ENCODE data around the gene ROR2.

ROR2 gene

GRCh38 chr9:91945277-91946085 is 4.5 kb downstream of the ROR2 start:
- Mint-ChIP-seq H3K36me3 (ENCODE audit: insufficient read depth) (peaks cover 4% of the 10 kb centered on the region), H3K4me1 (no peaks in the 10 kb centered on the region), H3K9me3 (no peaks in the 10 kb centered on the region), H3K27me3 (peaks cover 71% of the 10 kb centered on the region), H3K27ac (ENCODE audit: low read depth) (no peak overlapping the region), H3K4me3 (no peak overlapping the region)
- ATAC-seq (replicated peaks; ENCODE audit: extremely low read depth, poor library complexity, severe bottlenecking) (no peak), DNase-seq (ENCODE audit: low spot score in 2 of 2) (no peak)

GRCh38 chr9:91944711-91945110 is 5.3 kb downstream of the ROR2 start:
- Mint-ChIP-seq H3K36me3 (ENCODE audit: insufficient read depth) (peaks cover 4% of the 10 kb centered on the region), H3K9me3 (no peaks in the 10 kb centered on the region), H3K27me3 (peaks cover 69% of the 10 kb centered on the region), H3K4me1 (no peaks in the 10 kb centered on the region), H3K27ac (ENCODE audit: low read depth) (no peak overlapping the region), H3K4me3 (no peak overlapping the region)
- DNase-seq (ENCODE audit: low spot score in 2 of 2) (no peak), ATAC-seq (replicated peaks; ENCODE audit: extremely low read depth, poor library complexity, severe bottlenecking) (no peak)

- no peak for DNase-seq (ENCODE audit: low spot score in 2 of 2)
- Mint-ChIP-seq H3K9me3 (no peaks in the 10 kb centered on the region), H3K27me3 (peaks cover 69% of the 10 kb centered on the region), H3K4me1 (no peaks in the 10 kb centered on the region), H3K36me3 (ENCODE audit: insufficient read depth) (peaks cover 4% of the 10 kb centered on the region), H3K4me3 (no peak overlapping the region), H3K27ac (ENCODE audit: low read depth) (no peak overlapping the region)
- no peak for ATAC-seq (replicated peaks; ENCODE audit: extremely low read depth, poor library complexity, severe bottlenecking)
Observed at GRCh38 chr9:91943478-91944470, 6.3 kb downstream of the ROR2 start.

- Mint-ChIP-seq H3K36me3 (ENCODE audit: insufficient read depth) (peaks cover 4% of the 10 kb centered on the region), H3K4me1 (no peaks in the 10 kb centered on the region), H3K9me3 (no peaks in the 10 kb centered on the region), H3K4me3 (no peak overlapping the region), H3K27me3 (peaks cover 55% of the 10 kb centered on the region), H3K27ac (ENCODE audit: low read depth) (no peak overlapping the region)
- no peak for DNase-seq (ENCODE audit: low spot score in 2 of 2)
- no peak for ATAC-seq (replicated peaks; ENCODE audit: extremely low read depth, poor library complexity, severe bottlenecking)
Observed at GRCh38 chr9:91942201-91942600, 7.8 kb downstream of the ROR2 start.

GRCh38 chr9:91939978-91940377 is 10.1 kb downstream of the ROR2 start:
- Mint-ChIP-seq H3K27ac (ENCODE audit: low read depth) (no peak overlapping the region), H3K27me3 (peaks cover 47% of the 10 kb centered on the region), H3K9me3 (no peaks in the 10 kb centered on the region), H3K4me1 (no peaks in the 10 kb centered on the region), H3K36me3 (ENCODE audit: insufficient read depth) (peaks cover 1% of the 10 kb centered on the region), H3K4me3 (no peak overlapping the region)
- no peak for ATAC-seq (replicated peaks; ENCODE audit: extremely low read depth, poor library complexity, severe bottlenecking)
- no peak for DNase-seq (ENCODE audit: low spot score in 2 of 2)

- no peak for DNase-seq (ENCODE audit: low spot score in 2 of 2)
- H3K4me1 Mint-ChIP-seq, result peaks cover 4% of the 10 kb centered on the region
- H3K9me3 Mint-ChIP-seq, result no peaks in the 10 kb centered on the region
- no peak overlapping the region for H3K27ac Mint-ChIP-seq (ENCODE audit: low read depth)
- no peak overlapping the region for H3K4me3 Mint-ChIP-seq
- no peaks in the 10 kb centered on the region for H3K36me3 Mint-ChIP-seq (ENCODE audit: insufficient read depth)
- peaks cover 25% of the 10 kb centered on the region for H3K27me3 Mint-ChIP-seq
- no peak for ATAC-seq (replicated peaks; ENCODE audit: extremely low read depth, poor library complexity, severe bottlenecking)
Observed at GRCh38 chr9:91937727-91938126, 12.3 kb downstream of the ROR2 start.

GRCh38 chr9:91937056-91937455 is 13.0 kb downstream of the ROR2 start:
- DNase-seq (ENCODE audit: low spot score in 2 of 2), result no peak
- H3K9me3 Mint-ChIP-seq, result no peaks in the 10 kb centered on the region
- H3K4me1 Mint-ChIP-seq, result peaks cover 4% of the 10 kb centered on the region
- no peak overlapping the region for H3K27ac Mint-ChIP-seq (ENCODE audit: low read depth)
- ATAC-seq (replicated peaks; ENCODE audit: extremely low read depth, poor library complexity, severe bottlenecking), result no peak
- H3K27me3 Mint-ChIP-seq, result peaks cover 18% of the 10 kb centered on the region
- H3K4me3 Mint-ChIP-seq, result no peak overlapping the region
- no peaks in the 10 kb centered on the region for H3K36me3 Mint-ChIP-seq (ENCODE audit: insufficient read depth)

- Mint-ChIP-seq H3K9me3 (peaks cover 5% of the 10 kb centered on the region), H3K4me1 (peaks cover 4% of the 10 kb centered on the region), H3K27me3 (peaks cover 13% of the 10 kb centered on the region), H3K4me3 (no peak overlapping the region), H3K27ac (ENCODE audit: low read depth) (no peak overlapping the region), H3K36me3 (ENCODE audit: insufficient read depth) (no peaks in the 10 kb centered on the region)
- no peak for DNase-seq (ENCODE audit: low spot score in 2 of 2)
- no peak for ATAC-seq (replicated peaks; ENCODE audit: extremely low read depth, poor library complexity, severe bottlenecking)
Observed at GRCh38 chr9:91935805-91936514, 14.1 kb downstream of the ROR2 start.

GRCh38 chr9:91935066-91935749 is 14.8 kb downstream of the ROR2 start:
- H3K27ac Mint-ChIP-seq (ENCODE audit: low read depth), result no peak overlapping the region
- no peak for ATAC-seq (replicated peaks; ENCODE audit: extremely low read depth, poor library complexity, severe bottlenecking)

GRCh38 chr9:91934654-91935053 is 15.4 kb downstream of the ROR2 start:
- no peak for ATAC-seq (replicated peaks; ENCODE audit: extremely low read depth, poor library complexity, severe bottlenecking)
- Mint-ChIP-seq H3K27ac (ENCODE audit: low read depth) (no peak overlapping the region), H3K4me1 (peaks cover 4% of the 10 kb centered on the region), H3K4me3 (no peak overlapping the region), H3K9me3 (peaks cover 13% of the 10 kb centered on the region), H3K27me3 (peaks cover 13% of the 10 kb centered on the region), H3K36me3 (ENCODE audit: insufficient read depth) (peaks cover 5% of the 10 kb centered on the region)
- DNase-seq (ENCODE audit: low spot score in 2 of 2), result no peak

More at GRCh38 chr9:91935066-91935749, 14.8 kb downstream of the ROR2 start:
- no peak for DNase-seq (ENCODE audit: low spot score in 2 of 2)
- Mint-ChIP-seq H3K27me3 (peaks cover 13% of the 10 kb centered on the region), H3K36me3 (ENCODE audit: insufficient read depth) (peaks cover 3% of the 10 kb centered on the region), H3K9me3 (peaks cover 10% of the 10 kb centered on the region), H3K4me1 (peaks cover 4% of the 10 kb centered on the region), H3K4me3 (no peak overlapping the region)

GRCh38 chr9:91933556-91934352 is 16.3 kb downstream of the ROR2 start:
- DNase-seq (ENCODE audit: low spot score in 2 of 2) (no peak), ATAC-seq (replicated peaks; ENCODE audit: extremely low read depth, poor library complexity, severe bottlenecking) (no peak)
- no peak overlapping the region for H3K27ac Mint-ChIP-seq (ENCODE audit: low read depth)
- H3K27me3 Mint-ChIP-seq, result peaks cover 13% of the 10 kb centered on the region
- no peak overlapping the region for H3K4me3 Mint-ChIP-seq
- H3K4me1 Mint-ChIP-seq, result peaks cover 4% of the 10 kb centered on the region
- H3K36me3 Mint-ChIP-seq (ENCODE audit: insufficient read depth), result peaks cover 5% of the 10 kb centered on the region
- peaks cover 13% of the 10 kb centered on the region for H3K9me3 Mint-ChIP-seq

All from central memory CD8-positive, alpha-beta T cell (primary cell).